ENCODE measurements around the gene CCDC40.
A peak's percentile ranks its signal among the peaks of the same experiment; 100 is the strongest.

Gene CCDC40

GRCh38 chr17:80141463-80142165, 105.2 kb downstream of the CCDC40 start:
- DNase-seq = no peak

DNA sequence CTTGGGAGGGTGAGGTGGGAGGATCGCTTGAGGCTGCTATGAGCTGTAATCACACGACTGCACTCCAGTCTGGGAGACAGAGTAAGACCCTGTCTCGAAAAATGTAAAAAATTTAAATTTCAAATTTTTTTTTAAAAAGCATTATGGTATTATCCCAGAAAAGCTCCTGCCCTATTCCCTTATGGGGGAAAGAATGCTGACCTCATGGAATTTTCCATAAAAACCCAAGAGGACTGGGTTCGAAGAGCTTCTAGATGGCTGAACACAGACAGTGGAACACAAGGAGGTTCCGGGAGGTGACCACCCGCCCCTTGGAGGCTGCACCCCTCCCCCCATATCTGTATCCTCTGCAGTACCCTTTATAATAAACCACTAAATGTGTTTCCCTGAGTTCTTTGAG, 106.5 kb downstream of the CCDC40 start:
- no peak for DNase-seq

DNA sequence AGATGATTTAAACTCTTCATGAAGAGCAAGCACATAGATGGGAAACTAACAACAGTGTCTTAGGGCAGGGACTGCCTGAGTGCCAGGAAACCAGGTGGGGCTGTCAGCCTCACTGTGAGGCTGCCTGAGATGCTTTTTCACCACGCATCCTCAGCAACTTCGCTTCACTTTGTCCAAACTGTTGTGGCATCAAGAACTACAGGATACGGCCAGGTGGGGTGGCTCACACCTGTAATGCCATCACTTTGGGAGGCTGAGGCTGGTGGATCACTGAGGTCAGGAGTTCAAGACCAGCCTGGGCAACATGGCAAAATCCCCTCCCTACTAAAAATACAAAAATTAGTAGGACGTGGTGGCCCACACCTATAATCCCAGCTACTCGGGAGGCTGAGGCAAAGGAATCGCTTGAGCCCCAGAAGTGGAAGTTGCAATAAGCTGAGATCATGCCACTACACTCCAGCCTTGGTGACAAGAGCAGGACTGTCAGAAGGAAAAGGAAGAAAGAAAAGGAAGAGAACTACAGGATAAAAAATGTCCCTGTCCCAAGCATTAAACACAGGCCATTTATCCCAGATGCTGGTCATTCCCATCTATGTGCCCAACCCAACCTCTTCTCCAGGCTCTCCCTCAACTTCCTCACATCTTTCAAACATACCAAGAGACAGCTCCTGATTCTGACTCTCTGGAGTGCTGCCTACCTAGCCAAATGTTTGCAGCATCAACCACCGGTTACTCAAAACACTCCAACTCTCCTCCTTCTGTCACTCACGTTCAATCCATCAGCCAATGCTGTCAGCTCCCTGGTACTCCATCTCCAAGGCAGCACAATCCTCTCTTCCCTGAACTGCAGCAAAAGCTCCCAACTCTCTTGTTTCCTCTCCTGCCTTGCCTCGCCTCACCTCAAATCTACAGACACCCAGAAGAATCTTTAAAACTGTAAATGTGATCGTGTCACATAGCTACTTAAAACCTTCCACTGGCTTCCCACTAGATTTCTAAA, 108.9 kb downstream of the CCDC40 start:
- DNase-seq = no peak

DNA sequence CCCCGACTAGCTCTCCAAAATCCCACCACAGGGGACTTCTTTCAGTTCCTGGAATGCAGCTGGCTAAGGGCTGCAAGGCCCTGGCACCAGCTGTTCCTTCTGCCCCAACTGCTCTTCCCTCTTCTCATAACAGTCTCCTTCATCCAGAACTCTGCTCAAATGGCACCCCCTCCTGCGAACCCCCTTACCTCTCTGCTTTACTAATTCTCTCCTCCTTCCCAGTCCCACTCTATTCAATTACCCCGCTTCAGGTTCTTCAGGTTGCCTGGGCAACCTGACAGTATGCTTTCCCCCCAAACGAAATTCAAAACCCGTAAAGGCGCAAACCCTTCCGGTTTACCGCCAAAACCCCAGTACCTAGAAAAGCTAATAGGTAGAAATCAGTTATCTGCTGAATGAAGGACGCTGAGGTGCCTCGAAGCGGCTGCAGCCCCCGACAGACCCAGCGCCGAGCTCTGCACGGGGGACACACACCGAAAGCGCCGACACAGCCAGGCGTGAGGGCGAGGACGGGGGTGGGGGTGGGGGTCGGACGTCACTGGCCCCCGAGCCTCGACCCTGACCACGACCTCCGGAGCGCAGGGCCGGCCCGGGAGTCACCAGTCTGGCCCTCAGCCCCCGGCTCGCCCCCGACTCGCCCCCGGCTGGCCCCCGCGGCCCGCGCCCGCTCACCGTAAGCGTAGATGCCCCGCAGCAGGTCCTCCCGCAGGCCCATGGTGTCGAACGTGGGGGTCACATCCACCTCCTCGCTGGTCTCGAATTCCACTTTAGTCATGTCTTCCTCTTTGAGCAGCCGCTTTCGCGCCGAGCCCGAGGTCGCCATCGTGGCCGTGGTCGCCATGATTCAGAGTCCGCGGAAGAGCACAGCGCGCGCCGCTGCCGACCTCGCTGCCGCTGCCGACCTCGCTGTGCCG, 109.9 kb downstream of the CCDC40 start:
- DNase-seq = peak in 6 of 14 donors; percentile 35 to 58 (median 52)

GRCh38 chr17:80147035-80147822, 110.8 kb downstream of the CCDC40 start, which contains the start of gene EIF4A3:
Gene EIF4A3 (minus strand): TSS chr17:80147128. CDS start chr17:80146961, 167 bp downstream.
- DNase-seq = peak; percentile 58 to 98 (median 90)

Data from C1 segment of cervical spinal cord (tissue), 14 donors.